Neural cell (in vitro differentiated cells): ENCODE results near the gene SLC27A2. TPM values are rescaled to one million over a fixed set of nuclear protein-coding genes. Genes with fewer than 3 reads are reported as not detected.

Experiments used
- H2AFZ ChIP-seq: fragments of 200-600, 300-800 bp; sonication (generic), shearing (Covaris generic); 2 replicates; pipeline ENCODE4 v1.6.0; 2014; ENCODE audit warnings: low read depth, mild to moderate bottlenecking, antibody characterized with exemption, low read length, moderate library complexity
- H3F3A ChIP-seq: fragments of 200-600 bp; shearing (Covaris generic); 2 replicates; pipeline ENCODE4 v1.6.1; 2016; ENCODE audit warnings: mild to moderate bottlenecking, moderate library complexity, mixed read lengths, antibody characterized with exemption, low read length; ENCODE audit not compliant: insufficient read depth, poor library complexity, severe bottlenecking
- H3K27ac ChIP-seq: fragments of 200-600, 300-800 bp; sonication (generic), shearing (Covaris generic); 2 replicates; pipeline ENCODE4 v1.5.1; 2014; ENCODE audit warnings: mild to moderate bottlenecking, low read length, moderate library complexity
- H3K27me3 ChIP-seq: fragments of 300-800, 200-600 bp; sonication (generic), shearing (Covaris generic); 2 replicates; pipeline ENCODE4 v1.6.0; 2014; ENCODE audit warnings: mild to moderate bottlenecking, low read depth, low read length, moderate library complexity; ENCODE audit not compliant: insufficient read depth
- H3K36me3 ChIP-seq: fragments of 300-800, 200-600 bp; sonication (generic), shearing (Covaris generic); 2 replicates; pipeline ENCODE4 v1.5.1; 2014; ENCODE audit warnings: mild to moderate bottlenecking, antibody characterized with exemption, low read length, moderate library complexity; ENCODE audit not compliant: insufficient read depth
- H3K4me2 ChIP-seq: fragments of 300-800, 200-600 bp; sonication (generic), shearing (Covaris generic); 2 replicates; pipeline ENCODE4 v1.6.0; 2014; ENCODE audit warnings: mild to moderate bottlenecking, low read length
- H3K4me3 ChIP-seq: fragments of 300-800, 200-600 bp; sonication (generic), shearing (Covaris generic); 2 replicates; pipeline ENCODE4 v1.5.1; 2014; ENCODE audit warnings: mild to moderate bottlenecking, low read length, moderate library complexity
- H3K79me2 ChIP-seq: fragments of 200-600 bp; shearing (Covaris generic); replicated peaks from 2 replicates; pipeline ENCODE4 v1.6.0; 2014; ENCODE audit warnings: mild to moderate bottlenecking, low read length, moderate library complexity; ENCODE audit not compliant: insufficient read depth
- H3K9ac ChIP-seq: fragments of 300-800, 200-600 bp; sonication (generic), shearing (Covaris generic); 2 replicates; pipeline ENCODE4 v1.6.1; 2016; ENCODE audit warnings: mild to moderate bottlenecking, low read length, mixed read lengths
- H3K9me2 ChIP-seq: fragments of 200-600 bp; shearing (Covaris generic); 2 replicates; pipeline ENCODE4 v1.6.1; 2016; ENCODE audit warnings: mild to moderate bottlenecking, low read length, mixed read lengths; ENCODE audit not compliant: insufficient read depth
- H3K9me3 ChIP-seq: fragments of 200-600, 300-800 bp; sonication (generic), shearing (Covaris generic); 2 replicates; pipeline ENCODE4 v1.6.1; 2016; ENCODE audit warnings: mild to moderate bottlenecking, mixed run types, low read length, moderate library complexity, mixed read lengths
- H4K20me1 ChIP-seq: fragments of 200-600 bp; shearing (Covaris generic); 2 replicates; pipeline ENCODE4 v1.6.1; 2016; ENCODE audit warnings: mild to moderate bottlenecking, mixed run types; ENCODE audit not compliant: insufficient read depth
- CTCF ChIP-seq: fragments of 450-650 bp; IDR thresholded peaks from 2 replicates; pipeline ENCODE4 v1.5.1; 2014; ENCODE audit warnings: antibody characterized with exemption, mild to moderate bottlenecking, moderate library complexity; ENCODE audit not compliant: poor library complexity, severe bottlenecking
- EP300 ChIP-seq: fragments of 450-650 bp; conservative IDR thresholded peaks from 2 replicates; pipeline ENCODE4 v1.6.1; 2014; ENCODE audit warnings: antibody characterized with exemption, mild to moderate bottlenecking, moderate library complexity; ENCODE audit not compliant: poor library complexity, severe bottlenecking
- EZH2 ChIP-seq: fragments of 200-600, 300-800 bp; shearing (Covaris generic), sonication (generic); IDR thresholded peaks from 2 replicates; pipeline ENCODE4 v1.6.1; 2014; ENCODE audit warnings: antibody characterized with exemption, low read length, borderline replicate concordance, mild to moderate bottlenecking; ENCODE audit not compliant: insufficient read depth, poor library complexity, severe bottlenecking
- MXI1 ChIP-seq: fragments of 450-650 bp; conservative IDR thresholded peaks from 2 replicates; pipeline ENCODE4 v1.6.1; 2014; ENCODE audit warnings: antibody characterized with exemption, mild to moderate bottlenecking; ENCODE audit not compliant: poor library complexity, severe bottlenecking
- POLR2AphosphoS5 ChIP-seq: IDR thresholded peaks from 2 replicates; pipeline ENCODE4 v1.6.1; 2012
- RAD21 ChIP-seq: fragments of 450-650 bp; conservative IDR thresholded peaks from 2 replicates; pipeline ENCODE4 v1.6.1; 2014; ENCODE audit warnings: antibody characterized with exemption, mild to moderate bottlenecking, moderate library complexity
- REST ChIP-seq: IDR thresholded peaks from 2 replicates; pipeline ENCODE4 v1.6.1; 2012; ENCODE audit warnings: borderline replicate concordance
- SMC3 ChIP-seq: fragments of 450-650 bp; conservative IDR thresholded peaks from 2 replicates; pipeline ENCODE4 v1.6.1; 2014; ENCODE audit warnings: antibody characterized with exemption, mild to moderate bottlenecking, moderate library complexity; ENCODE audit not compliant: poor library complexity
- TAF1 ChIP-seq: IDR thresholded peaks from 2 replicates; pipeline ENCODE4 v1.6.1; 2012; ENCODE audit warnings: low read depth
- polyA plus RNA-seq: library from polyadenylated mRNA; depleted of rRNA; stranded (reverse); fragments of >200 nt; gene quantifications from 2 replicates; pipeline ENCODE4 v1.2.3, GENCODE V29; 2014

Gene SLC27A2
- polyA plus RNA-seq, 1 donor from 2014 or later: 3.5 TPM

GRCh38 chr15:50225057-50225456 is 43.1 kb downstream of the SLC27A2 start:
- H3K4me3 ChIP-seq: no peak overlapping the region
- no peaks in the 10 kb centered on the region for H3K9me3 ChIP-seq
- no peak overlapping the region for H3K27ac ChIP-seq
- no peak overlapping the region for H3K4me2 ChIP-seq
- H3K36me3 ChIP-seq: no peaks in the 10 kb centered on the region
- H3F3A ChIP-seq: no peaks in the 10 kb centered on the region
- H3K79me2 ChIP-seq: no peaks in the 10 kb centered on the region
- no peak for TF ChIP-seq TAF1
- TF ChIP-seq EZH2: no peak
- TF ChIP-seq RAD21: no peak
- TF ChIP-seq EP300: no peak
- no peak for TF ChIP-seq POLR2AphosphoS5
- no peak for TF ChIP-seq SMC3
- TF ChIP-seq REST: no peak
- no peak for TF ChIP-seq MXI1
- no peak for TF ChIP-seq CTCF
- H3K9ac ChIP-seq: no peak overlapping the region
- no peak overlapping the region for H2AFZ ChIP-seq
- no peaks in the 10 kb centered on the region for H3K9me2 ChIP-seq
- no peaks in the 10 kb centered on the region for H4K20me1 ChIP-seq
- no peaks in the 10 kb centered on the region for H3K27me3 ChIP-seq

GRCh38 chr15:50225938-50226337 is 43.9 kb downstream of the SLC27A2 start:
- no peak overlapping the region for H2AFZ ChIP-seq
- H3K9ac ChIP-seq: no peak overlapping the region
- no peak overlapping the region for H3K4me3 ChIP-seq
- TF ChIP-seq POLR2AphosphoS5: no peak
- no peak for TF ChIP-seq RAD21
- no peaks in the 10 kb centered on the region for H4K20me1 ChIP-seq
- H3K27ac ChIP-seq: no peak overlapping the region
- H3K36me3 ChIP-seq: no peaks in the 10 kb centered on the region
- no peaks in the 10 kb centered on the region for H3K79me2 ChIP-seq
- H3F3A ChIP-seq: no peaks in the 10 kb centered on the region
- no peaks in the 10 kb centered on the region for H3K9me2 ChIP-seq
- no peak overlapping the region for H3K4me2 ChIP-seq
- no peaks in the 10 kb centered on the region for H3K27me3 ChIP-seq
- no peaks in the 10 kb centered on the region for H3K9me3 ChIP-seq

GRCh38 chr15:50227076-50227475 is 45.1 kb downstream of the SLC27A2 start:
- Histone ChIP-seq H4K20me1 (no peaks in the 10 kb centered on the region), H3K4me2 (no peak overlapping the region), H3K9ac (no peak overlapping the region), H2AFZ (no peak overlapping the region), H3K27ac (no peak overlapping the region), H3F3A (no peaks in the 10 kb centered on the region), H3K27me3 (no peaks in the 10 kb centered on the region), H3K79me2 (no peaks in the 10 kb centered on the region), H3K9me3 (no peaks in the 10 kb centered on the region), H3K36me3 (no peaks in the 10 kb centered on the region), H3K4me3 (no peak overlapping the region), H3K9me2 (no peaks in the 10 kb centered on the region)
- TF ChIP-seq EP300 (no peak), EZH2 (no peak), SMC3 (no peak), REST (no peak), TAF1 (no peak), POLR2AphosphoS5 (no peak), RAD21 (no peak), CTCF (no peak), MXI1 (no peak)
